T-cell (primary cell): Measurements from ENCODE around the gene WASL. TPM values are rescaled to one million over a fixed set of nuclear protein-coding genes. Genes with fewer than 3 reads are reported as not detected.

Source experiments
- total RNA-seq, 35 experiments: library from RNA in 6 of 35; stranded (reverse) in 6 of 35; fragments of 120-200 nt in 1 of 35; gene quantifications; one replicate each; pipeline versions ENCODE4 v1.2.1 to v1.2.4 and lab custom pipeline; 2013 to 2026

The WASL gene
- total RNA-seq, 5 donors from 2014 or later (not counting 1 experiment from before 2014, with no cell fraction given), result 9.1 to 12.2 (median 9.8) TPM

Other genes with a start within 250 kb of the WASL start
- gene IQUB, start 214.4 kb downstream of the WASL start, total RNA-seq, result under 1 TPM in 2 of 5 donors, not detected in 3; 0.09 TPM
- 10 to 100 TPM; 47.0 to 56.5 (median 48.8) TPM for gene NDUFA5, start 191.2 kb downstream of the WASL start, total RNA-seq
- not detected for gene ASB15, start 147.2 kb downstream of the WASL start, total RNA-seq
- not detected for gene LMOD2, start 93.1 kb downstream of the WASL start, total RNA-seq
- gene HYAL4, start 96.2 kb upstream of the WASL start, total RNA-seq, result not detected
- not detected for gene SPAM1, start 176.2 kb upstream of the WASL start, total RNA-seq